A549 (cell line): Measurements from ENCODE around the gene DUSP2. TPM values are rescaled to one million over a fixed set of nuclear protein-coding genes. Genes with fewer than 3 reads are reported as not detected.

Source experiments
- ATAC-seq, 2 experiments: fragments of 200-7000 bp in 1 of 2; fragments of >200 bp in 1 of 2; cut with Nextera tagmentation in 1 of 2; cut with Tn5 transposase in 1 of 2; 3 replicates each; pipeline versions ENCODE4 v1.8.0 to v1.9.1; 2018 to 2020; ENCODE audit warnings: mild to moderate bottlenecking in 1 of 2, moderate library complexity in 1 of 2
- CTCF ChIA-PET: fragments of 300-600 bp; sonication (Branson Sonifier 250); formaldehyde crosslinking; extraction: SDS; loops from one replicate; lab custom pipeline; 2021; ENCODE audit warnings: antibody characterized with exemption, inconsistent platforms; lab: Yijun Ruan, JAX
- POLR2A ChIA-PET: fragments of 350-600 bp; formaldehyde crosslinking; extraction: SDS; loops from one replicate; lab custom pipeline; 2021; ENCODE audit warnings: antibody characterized with exemption, inconsistent platforms; lab: Yijun Ruan, JAX
- DNase-seq, 2 experiments: peaks; one replicate each; pipeline versions ENCODE4 v3.0.0 to v3.0.0-alpha.2; 2011 to 2016; ENCODE audit warnings: low read depth in 1 of 2, low spot score in 1 of 2
- FAIRE-seq: peaks from 2 replicates; lab custom pipeline; 2011; peaks lifted over from hg19 to GRCh38; lab: Jason Lieb, UNC
- H3K27ac ChIP-seq, 2 experiments: fragments of >200 bp; sonication (Bioruptor Twin); formaldehyde crosslinking; 3 replicates each; pipeline ENCODE4 v1.5.1; 2016 to 2017
- H3K4me1 ChIP-seq: fragments of >200 bp; sonication (Bioruptor Twin); formaldehyde crosslinking; 3 replicates; pipeline ENCODE4 v1.6.1; 2016
- H3K4me2 ChIP-seq: fragments of >200 bp; sonication (Bioruptor Twin); formaldehyde crosslinking; 3 replicates; pipeline ENCODE4 v1.6.1; 2016
- H3K4me3 ChIP-seq: fragments of >200 bp; sonication (Bioruptor Twin); formaldehyde crosslinking; 3 replicates; pipeline ENCODE4 v1.5.1; 2016
- H3K9me3 ChIP-seq: fragments of >200 bp; sonication (Bioruptor Twin); formaldehyde crosslinking; 3 replicates; pipeline ENCODE4 v1.6.1; 2016
- BCL3 ChIP-seq: fragments of >200 bp; sonication (Bioruptor Twin); formaldehyde crosslinking; IDR thresholded peaks from 3 replicates; pipeline ENCODE4 v1.6.1; 2016
- CBX2 ChIP-seq: fragments of 200-600 bp; sonication (generic); IDR thresholded peaks from 2 replicates; pipeline ENCODE4 v1.6.1; 2016; ENCODE audit warnings: low read depth, mild to moderate bottlenecking, borderline replicate concordance
- CEBPB ChIP-seq, 2 experiments: fragments of >200 bp in 1 of 2; sonication (Bioruptor Twin) in 1 of 2; formaldehyde crosslinking in 1 of 2; IDR thresholded peaks; 2 replicates each; pipeline ENCODE4 v1.6.1; 2012 to 2016
- CHD4 ChIP-seq: fragments of 200-600 bp; sonication (generic); IDR thresholded peaks from 2 replicates; pipeline ENCODE4 v1.6.1; 2016; ENCODE audit warnings: antibody characterized with exemption, mild to moderate bottlenecking, borderline replicate concordance
- CTCF ChIP-seq: fragments of >200 bp; sonication (Bioruptor Twin); formaldehyde crosslinking; IDR thresholded peaks from 3 replicates; pipeline ENCODE4 v1.5.1; 2016
- EHF ChIP-seq: fragments of 250-450 bp; sonication (Bioruptor Pico); IDR thresholded peaks from 2 replicates; pipeline ENCODE4 v1.5.0; 2020; ENCODE audit warnings: mild to moderate bottlenecking
- EHMT2 ChIP-seq: fragments of 200-600 bp; sonication (generic); IDR thresholded peaks from 2 replicates; pipeline ENCODE4 v1.6.1; 2016; ENCODE audit warnings: antibody characterized with exemption, low read depth, mild to moderate bottlenecking, moderate library complexity
- FOSB ChIP-seq: fragments of 250-450 bp; sonication (Bioruptor Pico); IDR thresholded peaks from 2 replicates; pipeline ENCODE4 v1.5.0; 2020; ENCODE audit warnings: mild to moderate bottlenecking, moderate library complexity
- FOSL2 ChIP-seq, 2 experiments: fragments of 450-650 bp in 1 of 2; fragments of >200 bp in 1 of 2; sonication (Bioruptor Twin) in 1 of 2; formaldehyde crosslinking; IDR thresholded peaks; 2 replicates each; pipeline versions ENCODE4 v1.5.0 to v1.6.1; 2016 to 2020; ENCODE audit warnings: mild to moderate bottlenecking in 1 of 2, moderate library complexity in 1 of 2
- FOXS1 ChIP-seq: fragments of 250-450 bp; sonication (Bioruptor Pico); IDR thresholded peaks from 2 replicates; pipeline ENCODE4 v1.5.0; 2020; ENCODE audit warnings: mild to moderate bottlenecking, moderate library complexity
- HOXA7 ChIP-seq: fragments of 250-450 bp; sonication (Bioruptor Pico); IDR thresholded peaks from 2 replicates; pipeline ENCODE4 v1.5.0; 2020; ENCODE audit warnings: mild to moderate bottlenecking, moderate library complexity
- HOXB13 ChIP-seq: fragments of 250-450 bp; sonication (Bioruptor Pico); IDR thresholded peaks from 2 replicates; pipeline ENCODE4 v1.5.0; 2020; ENCODE audit warnings: low read depth, mild to moderate bottlenecking, moderate library complexity
- PBX3 ChIP-seq: IDR thresholded peaks from 2 replicates; pipeline ENCODE4 v1.6.1; 2012
- PHF8 ChIP-seq: fragments of 200-600 bp; sonication (generic); IDR thresholded peaks from 2 replicates; pipeline ENCODE4 v1.6.1; 2016; ENCODE audit warnings: low read depth, mild to moderate bottlenecking, antibody characterized with exemption, moderate library complexity, borderline replicate concordance
- RARB ChIP-seq: fragments of 250-450 bp; sonication (Bioruptor Pico); IDR thresholded peaks from 2 replicates; pipeline ENCODE4 v1.8.0; 2021; ENCODE audit warnings: mild to moderate bottlenecking, moderate library complexity
- SREBF2 ChIP-seq: fragments of 450-650 bp; IDR thresholded peaks from 2 replicates; pipeline ENCODE4 v1.6.1; 2014; ENCODE audit warnings: mild to moderate bottlenecking, moderate library complexity
- TFCP2L1 ChIP-seq: fragments of 250-450 bp; sonication (Bioruptor Pico); IDR thresholded peaks from 2 replicates; pipeline ENCODE4 v1.5.0; 2021; ENCODE audit warnings: mild to moderate bottlenecking
- ZFP36 ChIP-seq: fragments of 450-650 bp; IDR thresholded peaks from 2 replicates; pipeline ENCODE4 v1.6.1; 2014; ENCODE audit warnings: borderline replicate concordance; ENCODE audit not compliant: partially characterized antibody
- ZNF302 ChIP-seq: fragments of 250-450 bp; sonication (Bioruptor Pico); IDR thresholded peaks from 2 replicates; pipeline ENCODE4 v1.9.0; 2021; ENCODE audit warnings: inconsistent platforms, mild to moderate bottlenecking, moderate library complexity
- WGBS: methylation state at CpG from one replicate; pipeline ENCODE4 v1.1.6; 2017; ENCODE audit errors: missing lambda C conversion rate; 5-methylcytosine and 5-hydroxymethylcytosine counted together
- polyA plus RNA-seq, 4 experiments: library from polyadenylated mRNA; depleted of rRNA in 3 of 4; stranded (reverse); fragments of >200 nt; fragmentation: RNase III in 1 of 4; extraction: RNeasy Plus Mini Kit Qiagen cat#74134 plus additional on column Dnase treatment in 1 of 4; gene quantifications; 2 replicates in 3 of 4; 3 replicates in 1 of 4; pipeline ENCODE4 v1.2.3, GENCODE V29; 2011 to 2017

DUSP2 gene
- polyA plus RNA-seq, 2 of the 4 experiments (the other 2 are of a cell fraction): 0.26 to 0.27 TPM

GRCh38 chr2:96156011-96156820 is 11.0 kb upstream of the DUSP2 start (continued):
- no peak for TF ChIP-seq CTCF
- TF ChIP-seq EHF (CRISPR knock-in tag): no peak
- TF ChIP-seq PHF8: no peak
- TF ChIP-seq CHD4: no peak
- no peak for TF ChIP-seq TFCP2L1 (CRISPR knock-in tag)
- TF ChIP-seq, all 56 proteins: peak for 0

- no peak for TF ChIP-seq HOXA7 (CRISPR knock-in tag)
- no peak for TF ChIP-seq CEBPB (IDR thresholded peaks at IDR 0.05)
- no peak for TF ChIP-seq FOSB (CRISPR knock-in tag)
- no peak for TF ChIP-seq RARB (CRISPR knock-in tag)
- TF ChIP-seq, all 56 proteins: peak for 0
- POLR2A ChIA-PET: no interaction called here
- DNase-seq (no peak), FAIRE-seq (no peak), ATAC-seq (peak in 1 of 2 experiments; percentile 18; a peak in 3 of 6 replicates)
- Histone ChIP-seq H3K4me1 (no peaks in the 10 kb centered on the region), H3K4me2 (no peak overlapping the region), H3K27ac (no peak overlapping the region), H3K9me3 (no peaks in the 10 kb centered on the region), H3K4me3 (no peak overlapping the region)
- 72% methylated on average over 10 of the region's 16 CpGs for WGBS
- CTCF ChIA-PET: interaction anchor here (2.8 kb wide), 1 partner anchor 20 kb away, joined by 14 read pairs; no protein-coding TSS in a partner anchor
Observed at GRCh38 chr2:96154506-96155380, 9.5 kb upstream of the DUSP2 start.

GRCh38 chr2:96153991-96154431 is 8.8 kb upstream of the DUSP2 start:
- ChIA-PET CTCF (interaction anchor here (1.4 to 2.8 kb wide), 4 partner anchors 11 to 21 kb away, joined by 3 to 14 read pairs (median 6); no protein-coding TSS in a partner anchor), POLR2A (no interaction called here)
- Histone ChIP-seq H3K27ac (no peak overlapping the region), H3K4me1 (no peaks in the 10 kb centered on the region), H3K4me2 (no peak overlapping the region), H3K4me3 (no peak overlapping the region)
- ATAC-seq (peak; percentile 68), DNase-seq (no peak), FAIRE-seq (no peak)
- 30% methylated on average over 6 of the region's 7 CpGs for WGBS
- no peak for TF ChIP-seq SREBF2
- TF ChIP-seq HOXB13 (CRISPR knock-in tag): no peak
- TF ChIP-seq ZFP36: no peak
- TF ChIP-seq EHF (CRISPR knock-in tag): no peak
- no peak for TF ChIP-seq BCL3
- TF ChIP-seq, all 56 proteins: peak for 0
- H3K9me3 ChIP-seq: no peaks in the 10 kb centered on the region

GRCh38 chr2:96153291-96153713 is 8.1 kb upstream of the DUSP2 start:
- POLR2A ChIA-PET: no interaction called here
- Histone ChIP-seq H3K9me3 (no peaks in the 10 kb centered on the region), H3K27ac (no peak overlapping the region), H3K4me1 (peaks cover 5% of the 10 kb centered on the region; the same call in 1 of the 3 replicates), H3K4me2 (no peak overlapping the region), H3K4me3 (no peak overlapping the region)
- no peak for TF ChIP-seq FOXS1
- TF ChIP-seq ZNF302 (CRISPR knock-in tag): no peak
- TF ChIP-seq FOSL2 (IDR thresholded peaks at IDR 0.05): no peak
- no peak for TF ChIP-seq FOSL2 (CRISPR knock-in tag; IDR thresholded peaks at IDR 0.05)
- TF ChIP-seq PBX3: no peak
- no peak for TF ChIP-seq CBX2
- no peak for TF ChIP-seq EHMT2
- FAIRE-seq (no peak), DNase-seq (no peak), ATAC-seq (no peak)
- 47% methylated on average over 3 of the region's 7 CpGs for WGBS
- CTCF ChIA-PET: interaction anchor here (1.4 to 2.8 kb wide), 5 partner anchors 10 to 36 kb away, joined by 3 to 14 read pairs (median 8); no protein-coding TSS in a partner anchor
